ENCODE measurements around the gene ART1.

ART1 gene

DNA sequence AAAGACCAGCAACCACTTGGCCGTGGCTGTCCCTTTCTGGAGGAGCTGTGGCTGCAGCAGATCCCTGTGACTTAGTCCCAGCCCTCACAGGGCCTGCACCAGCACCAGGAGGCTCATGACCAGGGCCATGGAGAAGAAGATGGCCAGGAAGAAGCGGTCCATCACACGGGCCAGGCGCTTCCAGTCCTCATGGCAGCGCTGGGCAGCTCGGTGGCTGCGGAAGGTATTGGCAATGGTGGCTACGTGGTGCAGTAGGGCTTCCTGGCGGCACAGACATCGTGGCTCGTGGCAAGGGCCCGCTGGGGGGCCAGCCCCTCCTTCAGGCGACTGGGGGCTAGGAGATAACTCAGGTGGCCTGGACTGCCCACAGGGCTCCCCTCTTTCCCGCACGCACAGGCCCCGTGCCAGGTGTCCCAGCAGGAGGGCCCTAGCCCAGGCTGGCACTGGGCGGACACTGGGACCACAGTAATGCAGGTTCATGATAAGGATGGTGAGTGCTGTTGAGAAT is 21.1 kb downstream of the ART1 start:
- DNase-seq: no peak

DNA sequence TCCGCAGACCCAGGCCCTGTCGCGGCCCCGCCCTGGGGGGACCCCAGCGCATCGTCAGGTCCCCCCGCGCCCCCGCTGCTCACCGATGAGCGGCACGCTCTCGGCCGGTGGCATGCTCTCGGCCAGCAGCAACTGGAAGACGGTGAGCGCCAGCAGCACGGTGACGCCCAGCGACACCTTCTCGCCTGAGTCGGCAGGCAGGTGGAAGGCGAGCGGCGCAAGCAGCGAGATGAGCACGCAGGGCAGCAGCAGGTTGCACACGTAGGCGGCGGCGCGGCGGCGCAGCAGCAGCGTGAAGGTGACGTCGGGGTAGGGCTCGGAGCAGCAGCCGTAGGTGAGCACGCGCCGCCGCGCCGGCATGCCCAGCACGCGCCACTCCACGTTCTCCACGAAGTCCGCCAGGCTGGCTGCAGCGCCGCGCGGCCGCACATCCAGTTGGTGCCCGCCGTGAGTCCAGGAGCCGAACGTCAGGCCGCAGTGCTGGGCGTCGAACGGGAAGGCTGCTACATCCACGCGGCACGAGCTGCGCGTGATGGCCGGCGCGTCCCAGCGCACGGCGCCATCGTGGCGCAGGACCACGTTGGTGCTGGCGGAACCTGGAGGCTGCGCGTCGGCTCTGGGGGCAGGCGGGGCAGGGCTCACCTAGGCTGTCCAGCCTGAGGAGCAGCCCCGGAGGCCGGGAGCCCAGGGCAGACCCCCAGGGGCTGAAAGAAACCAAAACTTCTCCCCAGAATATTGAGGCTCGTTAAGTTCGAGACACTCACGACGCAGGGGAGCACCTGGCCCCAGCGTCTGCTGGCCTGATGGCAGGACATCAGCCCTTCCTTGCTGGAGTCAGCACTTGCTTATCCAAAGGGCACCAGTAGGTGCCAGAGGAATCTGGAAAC is 22.5 kb downstream of the ART1 start:
- no peak for DNase-seq

DNA sequence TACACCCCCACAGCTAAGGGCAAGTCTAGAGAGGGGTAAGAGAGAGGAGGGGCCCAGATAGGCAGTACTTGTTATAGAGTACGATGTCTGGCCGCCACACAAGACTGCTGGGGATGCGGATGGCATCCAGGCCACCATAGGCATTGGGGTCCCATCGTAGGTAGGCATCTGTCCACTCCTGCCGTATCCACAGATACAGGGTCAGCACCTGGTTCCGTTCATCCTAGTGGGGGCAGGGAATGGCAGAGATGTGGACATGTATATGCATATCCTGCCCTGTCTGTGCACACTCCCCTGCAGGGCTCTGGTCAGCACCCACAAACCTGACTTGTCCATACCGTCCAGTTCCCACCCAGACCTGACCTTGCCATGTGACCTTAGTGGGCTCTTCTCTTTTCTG is 24.2 kb downstream of the ART1 start:
- DNase-seq: no peak

DNA sequence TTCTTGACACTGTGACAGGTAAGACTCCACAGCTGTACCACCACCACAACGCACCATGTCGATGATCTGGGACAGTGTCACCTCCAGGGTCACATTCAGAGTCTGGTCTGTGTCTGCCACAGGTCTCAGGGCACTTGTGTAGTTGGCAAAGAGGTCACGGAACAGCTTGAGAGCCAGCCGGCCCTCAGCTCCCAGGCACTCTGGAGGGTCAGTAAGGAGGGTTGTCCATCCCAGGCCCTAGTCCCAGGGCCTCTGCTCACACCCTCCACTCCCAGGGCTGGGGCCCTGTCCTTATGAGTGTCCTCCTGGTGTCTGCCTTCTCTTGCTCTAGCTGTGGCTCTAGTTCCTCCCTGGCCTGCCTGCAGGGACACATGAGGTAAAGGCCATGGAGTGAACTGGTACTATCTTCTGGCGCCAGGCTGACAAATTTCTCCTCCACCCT is 24.8 kb downstream of the ART1 start:
- no peak for DNase-seq

DNA sequence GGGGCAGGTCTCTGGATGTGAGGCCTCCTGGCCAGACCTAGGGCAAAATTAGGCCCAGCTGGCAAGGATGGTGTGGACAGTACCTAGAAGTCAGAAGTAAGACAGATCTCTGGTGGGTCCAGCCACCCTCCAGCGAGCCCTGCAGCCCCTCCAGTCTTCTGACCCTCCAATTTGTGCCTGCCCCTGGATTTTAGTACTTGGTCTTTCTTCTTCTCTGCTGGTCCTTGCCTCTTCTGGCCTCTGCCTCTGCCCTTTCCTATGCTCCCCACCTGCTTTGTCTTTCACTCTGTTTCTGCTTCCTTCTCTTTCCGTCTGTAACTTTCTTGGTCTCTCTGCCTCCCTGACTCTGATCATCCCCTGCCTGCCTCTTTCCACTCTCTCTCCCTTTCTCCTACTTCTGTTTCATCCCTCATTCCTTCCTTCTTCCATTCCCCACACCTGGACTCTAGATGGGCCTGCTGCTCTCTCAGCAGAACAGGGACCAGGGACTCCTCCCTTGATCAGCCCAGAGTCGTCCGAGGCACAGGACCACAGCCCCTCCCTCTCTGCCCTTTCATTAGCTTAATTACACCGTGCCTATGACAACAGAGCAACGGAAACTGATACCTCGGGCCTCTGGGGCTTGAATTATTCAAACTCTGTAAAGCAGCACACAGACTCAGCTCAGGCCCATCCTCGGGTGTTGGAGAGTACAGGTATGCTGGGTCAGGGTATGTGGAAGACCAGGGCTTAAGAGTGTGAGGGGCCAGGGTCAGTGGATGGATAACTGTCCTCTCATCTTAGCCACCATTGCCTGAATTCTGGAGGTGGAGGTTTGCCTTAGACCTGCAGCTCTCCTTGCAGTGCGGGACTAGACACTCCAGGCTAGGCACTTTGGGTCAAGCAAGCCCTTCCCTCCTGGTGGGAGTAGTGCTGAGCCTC is 26.7 kb downstream of the ART1 start, which contains the start of gene CHRNA10:
Gene CHRNA10 (minus strand): TSS at position 51 of the 921 bp plus-strand sequence. CDS start 72 bp downstream, outside the sequence.
- DNase-seq: no peak

DNA sequence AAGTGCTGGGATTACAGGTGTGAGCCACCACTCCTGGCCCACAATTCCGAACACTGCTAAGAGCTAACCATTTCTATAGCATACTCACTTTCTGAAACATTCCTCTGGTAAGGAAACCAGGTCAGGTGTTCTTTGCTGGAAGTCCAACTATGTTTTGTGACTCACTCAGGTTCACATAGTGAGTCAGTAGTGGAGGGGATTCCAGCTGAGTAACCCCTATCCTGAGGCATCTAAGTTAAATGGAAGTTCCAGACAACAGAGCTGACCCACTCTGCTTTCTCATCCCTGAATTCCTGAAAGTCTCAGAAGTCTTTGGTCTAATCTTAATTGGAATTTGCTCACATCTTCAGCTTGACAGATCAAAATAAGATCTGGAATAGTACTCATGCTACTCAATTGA is 29.3 kb downstream of the ART1 start:
- peak; percentile 14 for DNase-seq

DNA sequence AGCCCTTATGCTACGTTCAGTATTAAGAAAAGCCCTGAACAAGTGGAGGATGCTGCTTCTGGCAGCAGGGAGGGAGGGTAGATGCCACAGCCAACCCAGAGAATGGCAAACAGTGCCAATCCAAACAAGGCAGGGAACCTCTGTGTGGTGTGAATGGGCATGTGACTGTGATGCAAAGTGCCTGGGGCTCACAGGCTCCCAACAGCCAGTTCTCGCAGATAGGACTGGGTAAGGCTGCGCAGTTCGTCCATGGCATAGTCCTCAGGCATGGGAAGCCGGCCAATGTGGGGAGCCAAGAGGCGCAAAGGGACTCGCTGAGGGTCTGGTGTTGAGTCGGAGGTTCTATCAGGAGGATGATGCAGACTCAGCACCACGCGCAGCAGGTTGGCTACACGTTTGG is 31.0 kb downstream of the ART1 start:
- DNase-seq: no peak

DNA sequence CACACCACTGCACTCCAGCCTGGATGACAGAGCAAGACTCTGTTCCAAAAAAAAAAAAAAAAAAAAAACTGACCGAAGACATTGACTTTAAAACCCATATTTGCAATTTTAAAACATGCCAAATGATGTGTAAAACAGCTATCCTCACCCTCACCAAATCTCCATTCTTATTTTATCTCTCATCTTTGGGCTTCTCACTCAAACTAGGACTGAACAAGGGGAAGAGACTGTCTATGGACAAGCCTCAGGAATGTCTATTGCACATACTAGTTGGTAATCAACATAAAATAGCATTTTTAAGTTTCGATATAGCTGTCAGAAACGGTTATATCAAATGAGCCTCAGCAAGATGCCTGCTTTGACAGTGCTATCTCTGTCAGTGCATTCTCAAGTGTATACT is 34.1 kb downstream of the ART1 start:
- no peak for DNase-seq

DNA sequence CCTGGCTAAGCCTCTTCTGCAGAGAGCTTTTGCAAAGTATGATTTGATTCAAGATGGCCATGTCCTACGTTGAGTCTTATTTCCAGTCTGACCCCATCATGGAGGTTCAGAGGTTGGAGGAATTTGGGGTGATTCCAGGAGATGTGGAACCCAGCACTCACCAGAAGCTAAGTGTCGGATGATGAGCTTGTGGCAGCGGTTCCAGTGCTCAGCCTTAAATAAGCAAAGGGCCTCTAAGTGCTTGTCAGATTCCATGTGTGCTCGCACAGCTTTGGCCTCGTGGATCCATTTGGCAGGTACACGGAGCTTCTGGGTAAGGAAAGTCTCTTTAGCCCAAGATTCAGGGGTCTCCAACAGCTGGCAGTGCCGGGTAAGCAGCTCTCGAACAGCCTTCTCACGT is 38.1 kb downstream of the ART1 start:
- no peak for DNase-seq

DNA sequence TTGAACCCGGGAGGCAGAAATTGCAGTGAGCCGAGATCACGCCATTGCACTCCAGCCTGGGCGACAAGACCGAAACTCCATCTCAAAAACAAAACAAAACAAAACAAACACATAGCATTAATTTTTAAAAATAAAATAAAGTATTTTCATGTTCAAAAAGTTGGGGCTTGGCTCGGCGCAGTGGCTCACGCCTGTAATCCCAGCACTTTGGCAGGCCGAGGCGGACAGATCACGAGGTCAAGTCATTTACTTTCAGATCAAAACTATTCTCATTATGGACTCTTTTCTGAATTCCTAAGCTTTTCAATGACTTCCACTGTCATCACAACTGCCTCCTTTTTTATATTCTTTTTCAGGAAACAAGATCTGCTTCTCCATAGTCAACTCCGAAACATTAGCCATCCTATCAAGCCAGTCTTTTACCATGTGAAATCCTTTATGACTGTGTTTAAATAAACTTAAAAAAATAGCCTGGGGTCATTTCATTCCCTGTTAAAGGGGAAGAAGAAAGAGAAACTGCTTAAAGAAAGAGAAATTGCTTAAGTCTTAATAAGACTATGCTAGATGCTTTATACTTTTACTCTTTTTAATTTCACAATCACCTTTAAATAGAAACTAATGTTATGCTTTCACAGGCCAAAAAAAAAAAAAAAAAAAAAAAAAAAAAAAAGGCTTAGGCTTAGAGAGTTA is 39.3 kb downstream of the ART1 start:
- DNase-seq: no peak

DNA sequence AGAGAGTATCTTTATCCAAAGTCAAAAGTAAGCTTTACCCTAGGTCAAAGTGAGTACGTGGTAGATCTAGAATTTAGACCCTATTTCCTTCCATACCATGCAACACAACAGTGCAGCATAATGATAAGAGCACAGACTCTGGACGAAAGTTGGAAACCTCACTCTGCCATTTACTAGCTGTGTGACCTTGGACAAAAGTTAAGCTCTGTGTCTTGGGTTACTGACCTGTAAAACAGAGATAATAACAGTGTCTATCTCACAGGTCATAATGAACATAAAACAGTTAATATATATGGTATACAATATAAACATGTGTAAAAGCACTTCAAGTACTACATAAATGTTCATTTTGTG is 39.9 kb downstream of the ART1 start:
- no peak for DNase-seq

DNA sequence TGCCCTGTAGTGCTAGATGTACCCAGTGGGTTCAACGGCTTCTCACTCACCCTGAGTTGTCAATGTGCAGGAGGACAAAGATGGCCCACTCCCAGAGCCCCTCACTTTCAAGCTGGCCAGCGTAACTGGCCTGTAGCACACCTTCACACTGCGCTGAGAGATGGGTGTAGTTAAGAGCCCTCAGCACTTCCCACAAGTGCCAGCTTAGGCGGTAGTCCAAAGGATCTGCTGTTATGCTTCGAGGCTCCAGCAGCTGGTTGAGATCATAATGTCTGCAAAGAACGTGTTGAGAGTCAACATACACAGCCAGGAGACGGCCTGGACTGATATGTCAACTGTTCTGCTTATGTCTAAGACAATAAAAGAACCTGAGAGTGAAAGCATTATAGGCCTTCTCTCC is 41.0 kb downstream of the ART1 start:
- no peak for DNase-seq

DNA sequence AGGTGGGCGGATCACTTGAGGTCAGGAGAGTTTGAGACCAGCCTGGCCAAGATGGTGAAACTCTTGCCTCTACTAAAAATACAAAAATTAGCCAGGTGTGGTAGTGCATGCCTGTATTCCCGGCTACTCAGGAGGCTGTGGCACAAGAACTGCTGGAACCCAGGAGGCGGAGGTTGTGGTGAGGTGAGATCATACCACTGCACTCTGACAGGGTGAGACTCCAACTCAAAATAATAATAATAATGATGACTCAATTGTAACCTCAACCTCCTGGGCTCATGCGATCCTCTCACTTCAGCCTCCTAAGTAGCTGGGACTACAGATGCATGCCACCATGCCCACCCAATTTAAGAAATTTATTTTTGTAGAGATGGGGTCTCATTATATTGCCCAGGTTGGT is 41.8 kb downstream of the ART1 start:
- DNase-seq: no peak

DNA sequence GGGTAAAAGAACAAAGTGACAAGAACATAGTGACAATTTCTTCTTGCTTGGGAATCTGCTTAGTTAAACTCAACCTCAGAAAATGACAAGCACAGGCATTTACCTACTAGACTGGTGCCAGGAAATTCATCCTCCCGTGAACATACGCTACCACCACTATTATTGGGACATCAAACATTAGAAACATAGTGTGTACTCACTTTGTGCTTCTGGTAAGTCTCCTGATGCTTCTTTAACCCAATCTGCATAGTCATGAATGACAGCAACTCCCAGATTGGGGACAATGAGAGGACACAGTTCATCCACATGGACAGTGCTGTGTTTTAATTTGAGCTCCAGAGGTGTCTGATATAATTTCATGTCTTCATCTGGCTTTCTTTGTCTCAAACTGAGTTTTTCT is 55.5 kb downstream of the ART1 start:
- no peak for DNase-seq

DNA sequence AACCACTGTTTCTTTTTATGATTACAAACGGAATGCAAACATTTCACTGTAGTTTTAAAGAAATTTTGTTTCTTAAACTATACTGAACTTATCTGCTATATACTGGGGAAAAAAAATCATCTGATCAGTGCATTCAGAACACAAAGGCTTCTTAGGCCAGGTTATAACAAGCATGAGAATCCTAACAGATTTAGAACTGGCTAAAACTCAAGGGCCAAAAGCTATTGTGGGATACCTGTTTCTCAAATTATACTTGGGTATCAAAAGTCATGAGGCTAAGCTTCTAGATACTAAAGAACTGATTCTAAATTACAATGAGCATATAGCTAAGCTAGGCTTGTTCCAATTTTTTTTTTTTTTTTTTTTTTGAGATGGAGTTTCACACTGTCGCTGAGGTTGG is 56.0 kb downstream of the ART1 start:
- DNase-seq: no peak

DNA sequence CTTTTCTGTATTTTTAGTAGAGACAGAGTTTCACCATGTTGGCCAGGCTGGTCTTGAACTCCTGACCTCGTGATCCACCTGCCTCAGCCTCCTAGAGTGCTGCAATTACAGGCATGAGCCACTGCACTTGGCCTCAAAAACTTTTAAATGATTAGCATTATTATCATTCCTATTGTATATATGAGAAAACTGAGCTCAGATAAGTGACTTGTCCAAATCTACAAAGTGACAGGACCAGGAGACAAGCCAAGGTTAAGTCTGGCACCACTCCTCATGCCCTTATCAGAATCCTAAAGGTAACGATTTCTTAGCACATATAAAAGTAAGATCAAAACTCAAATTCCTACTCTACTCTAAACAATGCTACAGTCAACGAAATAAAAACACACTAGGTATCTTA is 58.5 kb downstream of the ART1 start:
- no peak for DNase-seq

DNA sequence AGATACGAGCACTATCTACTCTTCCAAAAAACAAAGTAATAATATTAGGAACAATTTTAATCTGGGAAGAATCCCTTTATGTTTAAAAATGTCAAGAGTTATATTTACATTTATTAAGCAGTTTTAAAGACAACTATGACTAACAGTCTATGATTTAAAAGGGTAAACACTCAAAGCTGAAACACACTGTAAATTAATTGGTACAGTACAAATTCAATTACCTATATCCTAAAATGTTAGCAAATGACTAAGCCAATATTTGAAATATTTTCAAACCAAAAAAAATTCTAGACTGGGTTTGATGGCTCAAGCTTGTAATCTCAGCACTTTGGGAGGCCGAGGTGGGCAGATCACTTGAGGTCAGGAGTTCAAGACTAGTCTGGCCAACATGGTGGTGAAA is 62.2 kb downstream of the ART1 start:
- DNase-seq: no peak

DNA sequence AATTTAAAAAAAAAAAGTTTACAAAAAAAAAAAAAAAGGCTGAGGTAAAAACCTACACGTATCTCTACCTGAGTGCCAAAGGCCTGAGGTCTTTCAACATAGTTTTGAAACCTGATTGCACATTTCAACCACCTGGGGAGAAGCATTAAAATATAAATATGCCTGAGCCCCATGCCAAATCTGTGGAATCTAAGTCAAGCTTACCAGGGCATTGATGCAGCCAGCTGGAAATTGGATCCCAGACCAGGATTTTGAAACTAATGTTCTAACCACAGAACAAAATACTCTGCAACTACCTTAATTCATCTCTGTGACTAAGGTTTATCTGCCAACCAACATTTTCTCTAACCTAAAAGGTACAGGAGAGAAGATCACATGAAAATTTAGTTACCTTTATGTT is 65.0 kb downstream of the ART1 start:
- no peak for DNase-seq

DNA sequence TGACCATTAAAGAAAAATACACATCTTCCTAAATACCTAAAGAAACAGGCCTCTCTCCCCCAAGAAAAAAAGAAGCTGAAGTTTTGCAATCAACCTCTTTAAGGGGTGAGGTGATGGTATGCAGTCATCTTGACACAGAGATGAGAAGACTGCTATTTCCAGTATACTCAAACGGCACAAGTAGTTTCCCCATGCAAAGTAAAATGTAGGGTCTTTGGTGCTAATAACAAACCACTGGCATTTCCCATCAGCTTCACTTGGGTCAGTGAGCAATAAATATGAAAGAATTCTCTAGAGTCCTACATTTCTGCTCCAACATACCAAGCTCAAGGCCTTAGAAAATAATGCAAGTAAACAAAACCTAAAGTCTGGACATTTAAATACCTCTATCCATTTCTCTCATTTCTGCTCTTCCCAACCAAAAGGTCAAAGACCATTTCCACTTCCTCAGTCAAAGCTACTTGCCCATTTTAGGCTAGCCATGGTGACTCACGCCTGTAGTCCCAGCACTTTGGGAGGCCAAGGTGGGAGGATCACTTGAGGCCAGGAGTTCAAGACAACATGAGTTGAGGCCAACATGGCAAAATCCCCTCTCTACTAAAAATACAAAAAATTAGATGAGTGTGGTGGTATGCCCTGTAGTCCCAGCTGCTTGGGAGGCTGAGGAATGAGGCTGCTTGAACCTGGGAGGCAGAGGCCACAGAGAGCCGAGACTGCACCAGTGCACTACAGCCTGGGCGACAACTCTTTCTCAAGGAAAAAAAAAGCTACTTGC is 65.7 kb downstream of the ART1 start:
- peak; percentile 10 for DNase-seq

DNA sequence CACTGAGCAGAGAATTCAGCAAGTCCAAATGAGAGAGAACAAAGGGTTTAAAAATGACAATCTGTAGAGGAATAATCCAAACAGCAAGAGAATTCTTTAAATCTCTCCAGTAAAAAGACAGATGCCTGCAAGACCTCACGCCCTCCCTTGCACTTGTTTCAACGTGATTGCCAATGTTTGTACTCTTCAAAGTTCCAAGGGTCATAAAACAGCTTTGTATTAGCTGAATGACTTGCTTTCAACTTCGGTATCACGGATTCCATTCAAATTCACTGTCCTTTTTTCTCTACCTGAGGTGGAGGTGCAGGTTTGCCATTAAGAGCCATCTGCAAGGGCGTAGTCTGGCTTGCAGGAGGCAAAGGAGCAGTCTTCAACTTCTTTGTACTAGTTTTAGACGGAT is 67.3 kb downstream of the ART1 start:
- DNase-seq: no peak
